Spleen (tissue), 7 donors: ENCODE data around the gene FGF10.

ENCODE experiments used
- CTCF ChIP-seq, 11 experiments: fragments of 200-600 bp in 7 of 11; fragments of 450-650 bp in 4 of 11; sonication (generic) in 4 of 11; IDR thresholded peaks in 8 of 11; conservative IDR thresholded peaks in 3 of 11; 1 replicate in 7 of 11; 2 replicates in 4 of 11; pipeline versions ENCODE4 v1.4.0 to v1.8.0; 2016 to 2021; ENCODE audit warnings: antibody characterized with exemption in 11 of 11, inconsistent platforms in 4 of 11, mild to moderate bottlenecking in 1 of 11
- POLR2A ChIP-seq, 3 donors: fragments of 450-650 bp; IDR thresholded peaks; one replicate each; pipeline ENCODE4 v1.5.1; 2017; ENCODE audit warnings: antibody characterized with exemption in 3 of 3, mild to moderate bottlenecking in 1 of 3
- POLR2AphosphoS5 ChIP-seq, 3 donors: sonication (generic); formaldehyde crosslinking; IDR thresholded peaks; one replicate each; pipeline ENCODE4 v1.5.1; 2017; ENCODE audit warnings: antibody characterized with exemption in 3 of 3
- donor health status: DM: no; HTN: no; CAD: no; lungs with moderate emphysema.
- donor health status: DM: no; HTN: no; CAD: no.
- donor health status: DM: no; HTN: no; CAD: no.

- TF ChIP-seq CTCF (IDR thresholded peaks at IDR 0.05 in 8 of 11, conservative IDR thresholded peaks at IDR 0.05 in 3 of 11) (no peak), POLR2A (IDR thresholded peaks at IDR 0.05) (no peak), POLR2AphosphoS5 (IDR thresholded peaks at IDR 0.05) (no peak)
Measured at GRCh38 chr5:44358421-44358820, 30.8 kb downstream of the FGF10 start.
